K562 (cell line): ENCODE results near the gene USP50.

Experiments
- DACH1 ChIP-seq: fragments of 450-650 bp; IDR thresholded peaks from 2 replicates; pipeline ENCODE4 v1.6.1; 2018; ENCODE audit not compliant: partially characterized antibody
- HMG20A ChIP-seq: fragments of 450-650 bp; formaldehyde crosslinking; conservative IDR thresholded peaks from 2 replicates; pipeline ENCODE4 v1.4.0; 2020; ENCODE audit warnings: mild to moderate bottlenecking, mixed read lengths
- MAX ChIP-seq: sonication (generic); formaldehyde crosslinking; IDR thresholded peaks from 2 replicates; pipeline ENCODE4 v1.9.0; 2022; ENCODE audit warnings: mild to moderate bottlenecking, missing genetic modification reagents
- SMC3 ChIP-seq: conservative IDR thresholded peaks from 2 replicates; pipeline ENCODE4 v1.6.1; 2011; ENCODE audit warnings: low read depth, low read length, improper control_type of control experiment; ENCODE audit not compliant: insufficient read depth
- TF ChIP-seq, protein P1 (sequence below), 3 experiments: IDR thresholded peaks in 2 of 3; conservative IDR thresholded peaks in 1 of 3; 2 replicates each; pipeline ENCODE4 v1.5.1; 2011 to 2012; ENCODE audit warnings: low read length in 3 of 3, mild to moderate bottlenecking in 3 of 3, control low read depth in 2 of 3, improper control_type of control experiment in 1 of 3, inconsistent platforms in 1 of 3, low read depth in 1 of 3, mixed read lengths in 1 of 3, moderate library complexity in 1 of 3; ENCODE audit not compliant: insufficient read depth in 2 of 3

- TF ChIP-seq MAX (CRISPR knock-in tag) (no peak), HMG20A (CRISPR knock-in tag) (no peak), SMC3 (no peak), DACH1 (no peak)
- TF ChIP-seq, protein P1, sequence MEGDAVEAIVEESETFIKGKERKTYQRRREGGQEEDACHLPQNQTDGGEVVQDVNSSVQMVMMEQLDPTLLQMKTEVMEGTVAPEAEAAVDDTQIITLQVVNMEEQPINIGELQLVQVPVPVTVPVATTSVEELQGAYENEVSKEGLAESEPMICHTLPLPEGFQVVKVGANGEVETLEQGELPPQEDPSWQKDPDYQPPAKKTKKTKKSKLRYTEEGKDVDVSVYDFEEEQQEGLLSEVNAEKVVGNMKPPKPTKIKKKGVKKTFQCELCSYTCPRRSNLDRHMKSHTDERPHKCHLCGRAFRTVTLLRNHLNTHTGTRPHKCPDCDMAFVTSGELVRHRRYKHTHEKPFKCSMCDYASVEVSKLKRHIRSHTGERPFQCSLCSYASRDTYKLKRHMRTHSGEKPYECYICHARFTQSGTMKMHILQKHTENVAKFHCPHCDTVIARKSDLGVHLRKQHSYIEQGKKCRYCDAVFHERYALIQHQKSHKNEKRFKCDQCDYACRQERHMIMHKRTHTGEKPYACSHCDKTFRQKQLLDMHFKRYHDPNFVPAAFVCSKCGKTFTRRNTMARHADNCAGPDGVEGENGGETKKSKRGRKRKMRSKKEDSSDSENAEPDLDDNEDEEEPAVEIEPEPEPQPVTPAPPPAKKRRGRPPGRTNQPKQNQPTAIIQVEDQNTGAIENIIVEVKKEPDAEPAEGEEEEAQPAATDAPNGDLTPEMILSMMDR (IDR thresholded peaks at IDR 0.05 in 2 of 3, conservative IDR thresholded peaks at IDR 0.05 in 1 of 3; ENCODE audit: insufficient read depth in 2 of 3, low read depth in 1 of 3, low read length in 3 of 3), result no peak
Observed at GRCh38 chr15:50543556-50543955, 2.9 kb downstream of the USP50 start.
